GM11168 (cell line): Measurements from ENCODE around the gene LMTK2.

Experiments used
- in situ Hi-C: fragments of 300-500 bp; cut with MboI; formaldehyde crosslinking; loops from one replicate; pipeline ENCODE4 v1.12.0; 2022; ENCODE audit warnings: low sequenced_read_pairs; ENCODE audit not compliant: unreplicated experiment

LMTK2 gene

DNA sequence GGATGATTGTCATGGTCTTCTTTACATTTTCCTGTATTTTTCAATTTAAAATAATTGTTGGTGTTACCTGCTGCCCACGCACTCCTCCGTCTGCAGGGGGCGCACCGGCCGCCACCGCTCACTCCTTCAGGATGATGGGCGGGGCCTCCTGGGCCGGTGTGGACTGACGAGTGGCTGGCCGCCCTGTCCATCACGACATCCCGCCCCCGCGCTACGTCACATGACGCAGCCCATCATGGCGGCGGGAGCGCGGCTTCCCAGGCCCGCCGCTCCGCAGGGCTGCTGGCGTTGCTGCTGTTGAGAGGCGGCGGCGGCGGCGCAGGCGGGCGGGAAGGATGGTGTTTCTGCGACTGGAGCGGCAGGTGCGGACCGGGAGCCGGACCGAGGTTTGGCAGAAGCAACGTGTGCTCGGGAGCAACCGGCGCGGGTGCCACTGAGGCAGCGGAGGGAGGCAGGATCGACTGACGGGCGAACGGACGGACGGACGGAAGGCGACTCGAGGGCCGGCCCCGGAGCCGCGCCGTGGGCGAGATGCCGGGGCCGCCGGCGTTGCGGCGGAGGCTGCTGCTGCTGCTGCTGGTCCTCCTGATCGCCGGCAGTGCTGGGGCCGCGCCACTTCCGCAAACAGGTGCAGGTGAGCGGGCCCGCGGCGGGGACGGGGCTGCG, at the start of gene LMTK2:
Gene LMTK2, plus strand, starts transcription at position 216 of the 666 bp plus-strand sequence. Its CDS starts 316 bp downstream, at position 532.
- in situ Hi-C loops, result no loop called here

DNA sequence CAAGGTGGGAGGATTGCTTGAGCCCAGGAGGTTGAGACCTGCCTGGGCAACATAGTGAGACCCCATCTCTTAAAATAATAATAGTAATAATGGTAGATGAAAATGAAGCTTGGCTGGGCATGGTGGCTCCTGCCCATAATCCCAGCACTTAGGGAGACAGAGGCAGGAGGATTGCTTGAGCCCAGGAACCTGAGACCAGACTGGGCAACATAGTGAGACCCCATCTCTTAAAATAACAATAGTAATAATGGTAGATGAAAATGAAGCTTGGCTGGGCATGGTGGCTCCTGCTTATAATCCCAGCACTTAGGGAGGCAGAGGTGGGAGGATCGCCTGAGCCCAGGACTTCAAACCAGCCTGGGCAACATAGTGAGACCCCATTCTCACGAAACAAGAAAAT, 49.5 kb upstream of the LMTK2 start:
- in situ Hi-C loops, result no loop called here

DNA sequence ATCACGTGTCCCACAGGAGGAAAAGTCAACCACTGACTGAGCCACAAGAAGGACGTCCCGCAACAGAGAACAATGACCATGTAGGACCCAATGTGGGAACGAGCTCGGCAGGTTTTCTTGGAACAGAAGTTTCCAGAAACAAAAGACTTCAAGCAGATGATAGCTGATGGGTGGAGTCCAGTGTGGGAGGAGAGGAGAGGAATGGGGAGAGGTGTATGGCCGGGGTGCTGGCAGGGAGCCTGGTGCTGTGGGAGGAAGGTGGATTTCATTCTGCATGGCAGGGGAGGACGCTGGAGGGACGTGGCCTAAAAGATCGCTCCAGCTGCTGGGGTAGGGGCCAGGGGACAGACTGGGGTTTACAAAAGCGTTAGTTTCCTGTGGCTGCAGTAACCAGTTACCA, 48.5 kb upstream of the LMTK2 start:
- in situ Hi-C loops, result no loop called here

DNA sequence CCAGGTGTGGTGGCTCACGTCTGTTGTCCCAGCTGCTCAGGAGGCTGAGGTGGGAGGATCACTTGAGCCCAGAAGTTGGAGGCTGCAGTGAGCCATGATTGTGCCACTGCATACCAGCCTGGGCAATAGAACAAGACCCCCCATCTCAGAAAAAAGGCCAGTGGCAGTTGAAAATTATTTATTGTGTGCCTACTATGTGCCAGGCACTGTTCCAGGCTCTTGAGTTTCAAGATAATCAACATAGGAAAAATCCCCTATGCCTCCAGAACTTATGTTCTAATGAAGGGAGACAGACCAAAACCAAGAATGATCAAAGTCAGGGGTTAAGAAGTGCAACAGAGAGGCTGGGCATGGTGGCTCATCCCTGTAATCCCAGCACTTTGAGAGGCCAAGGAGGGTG, 42.4 kb upstream of the LMTK2 start:
- in situ Hi-C loops, result no loop called here

DNA sequence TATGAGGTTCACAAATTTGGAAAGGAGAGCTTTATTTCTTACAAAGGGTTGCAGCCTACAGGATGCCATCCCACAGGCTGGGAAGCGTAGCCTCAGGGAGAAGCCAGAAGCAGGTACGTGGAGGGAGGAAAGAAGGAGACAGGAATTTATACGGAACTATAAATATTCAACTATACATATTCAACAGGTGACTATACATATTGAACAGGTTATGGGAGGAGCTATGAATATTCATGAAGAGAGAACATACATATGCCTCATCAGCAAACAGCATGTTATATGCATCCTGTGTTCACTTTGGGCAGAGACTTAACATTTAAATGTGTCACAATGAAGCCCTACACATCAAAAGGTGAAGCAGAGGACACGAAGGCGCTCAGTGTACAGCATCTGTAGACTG, 40.5 kb upstream of the LMTK2 start:
- in situ Hi-C loops, result no loop called here

DNA sequence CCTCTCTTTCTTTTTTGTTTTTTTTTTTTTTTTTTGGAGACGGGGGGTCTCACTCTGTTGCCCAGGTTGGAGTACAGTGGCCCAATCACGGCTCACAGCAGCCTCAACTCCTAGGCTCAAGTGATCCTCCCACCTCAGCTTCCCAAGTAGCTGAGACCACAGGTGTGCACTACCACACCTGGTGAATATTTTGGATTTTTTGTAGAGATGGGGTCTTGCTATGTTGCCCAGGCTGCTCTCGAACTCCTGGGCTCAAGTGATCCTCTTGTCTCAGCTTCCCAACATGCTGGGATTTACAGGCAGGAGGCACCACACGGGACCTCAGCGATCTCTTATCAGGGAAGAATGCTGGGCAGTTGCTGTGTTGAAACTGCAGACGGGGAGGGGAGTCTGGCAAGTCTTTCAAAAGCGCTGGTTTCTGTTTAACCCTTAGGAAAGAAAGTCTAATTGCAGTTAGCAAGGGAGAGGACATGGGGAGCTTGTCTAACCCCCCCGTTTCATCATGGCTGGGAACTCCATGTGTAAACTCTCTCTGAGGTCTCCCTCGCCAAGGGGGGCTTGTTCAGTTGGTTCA, 39.6 kb upstream of the LMTK2 start:
- in situ Hi-C loops, result no loop called here

DNA sequence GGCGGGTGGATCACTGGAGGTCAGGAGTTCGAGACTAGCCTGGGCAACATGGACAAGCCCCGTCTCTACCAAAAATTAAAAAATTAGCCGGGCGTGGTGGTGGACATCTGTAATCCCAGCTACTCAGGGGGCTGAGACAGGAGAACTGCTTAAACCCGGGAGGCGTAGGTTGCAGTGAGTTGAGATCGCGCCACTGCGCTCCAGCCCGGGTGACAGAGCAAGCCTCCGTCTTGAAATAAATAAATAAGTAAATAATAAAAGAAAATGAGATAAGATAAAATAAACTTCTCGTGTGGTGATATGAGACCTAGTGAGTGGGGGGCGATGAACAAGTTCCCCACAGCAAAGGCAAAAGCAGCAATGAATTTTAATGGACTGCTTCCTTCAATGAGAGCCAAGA, 33.6 kb upstream of the LMTK2 start:
- in situ Hi-C loops, result no loop called here

DNA sequence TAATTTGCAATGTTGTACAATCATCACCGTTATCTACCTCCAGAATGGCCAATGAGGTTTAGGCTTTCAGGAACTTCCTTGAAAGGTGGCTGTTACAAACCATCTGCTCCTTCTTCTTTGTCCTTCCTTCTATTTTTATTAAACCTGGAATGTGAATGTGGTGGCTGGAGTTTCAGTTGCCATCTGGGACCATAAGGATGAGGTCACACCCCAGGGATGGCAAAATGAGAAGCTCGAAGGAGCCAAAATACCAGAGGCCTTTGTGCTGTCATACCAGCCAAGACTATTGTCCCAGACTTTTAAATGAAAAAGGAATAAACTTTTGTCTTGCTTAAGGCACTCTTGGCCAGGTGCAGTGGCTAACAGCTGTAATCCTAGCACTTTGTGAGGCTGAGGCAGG, 30.9 kb upstream of the LMTK2 start:
- in situ Hi-C loops, result no loop called here

DNA sequence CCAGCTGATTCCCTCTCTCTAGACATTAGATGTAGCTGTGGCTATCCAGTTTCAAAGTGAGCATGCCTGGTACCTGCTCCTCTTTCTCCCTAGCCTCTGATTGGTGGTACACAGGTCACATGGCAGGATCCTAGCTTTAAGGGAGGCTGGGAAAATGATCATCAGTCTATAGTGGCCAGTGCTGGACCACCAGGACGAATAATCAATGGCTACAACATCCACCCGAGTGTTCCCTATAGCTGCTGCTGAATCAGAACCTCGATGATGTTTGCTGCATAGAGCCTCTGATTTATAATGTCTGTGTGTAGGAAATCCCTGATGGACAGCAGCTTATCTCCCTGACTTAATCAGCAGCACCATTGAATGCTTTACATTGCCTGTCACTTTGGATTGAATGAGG, 28.9 kb upstream of the LMTK2 start:
- in situ Hi-C loops, result no loop called here

DNA sequence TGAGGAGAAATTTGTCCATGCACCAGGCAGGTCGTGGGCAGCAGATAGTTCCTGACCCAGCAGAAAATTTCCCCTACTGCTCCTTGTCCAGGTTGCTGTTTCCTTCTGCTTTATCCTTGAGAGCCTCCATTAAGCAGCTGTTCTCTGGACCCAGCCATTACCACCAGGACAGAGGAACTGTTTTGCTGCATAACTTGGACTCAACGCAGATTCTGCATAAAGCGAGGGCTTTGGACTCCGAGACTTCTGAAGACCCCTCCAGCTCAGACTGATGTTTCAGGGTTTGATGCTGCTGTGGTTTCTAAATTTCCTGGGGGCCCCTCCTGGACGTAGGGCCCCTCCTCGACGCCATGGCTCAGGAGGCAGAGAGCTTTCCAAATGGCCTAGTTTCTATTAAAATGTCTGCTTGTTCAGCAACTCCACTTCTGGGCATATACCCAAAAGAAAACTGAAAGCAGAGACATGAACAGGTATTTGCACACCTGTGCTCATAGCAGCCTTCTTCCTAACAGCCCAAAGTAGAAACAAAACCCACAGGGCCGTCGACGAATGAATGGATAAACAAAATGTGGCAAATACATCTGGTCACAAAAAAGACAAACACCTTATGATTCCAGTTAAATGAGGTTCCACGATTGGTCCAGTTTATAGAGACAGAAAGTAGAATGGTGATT, 28.3 kb upstream of the LMTK2 start:
- in situ Hi-C loops, result no loop called here

DNA sequence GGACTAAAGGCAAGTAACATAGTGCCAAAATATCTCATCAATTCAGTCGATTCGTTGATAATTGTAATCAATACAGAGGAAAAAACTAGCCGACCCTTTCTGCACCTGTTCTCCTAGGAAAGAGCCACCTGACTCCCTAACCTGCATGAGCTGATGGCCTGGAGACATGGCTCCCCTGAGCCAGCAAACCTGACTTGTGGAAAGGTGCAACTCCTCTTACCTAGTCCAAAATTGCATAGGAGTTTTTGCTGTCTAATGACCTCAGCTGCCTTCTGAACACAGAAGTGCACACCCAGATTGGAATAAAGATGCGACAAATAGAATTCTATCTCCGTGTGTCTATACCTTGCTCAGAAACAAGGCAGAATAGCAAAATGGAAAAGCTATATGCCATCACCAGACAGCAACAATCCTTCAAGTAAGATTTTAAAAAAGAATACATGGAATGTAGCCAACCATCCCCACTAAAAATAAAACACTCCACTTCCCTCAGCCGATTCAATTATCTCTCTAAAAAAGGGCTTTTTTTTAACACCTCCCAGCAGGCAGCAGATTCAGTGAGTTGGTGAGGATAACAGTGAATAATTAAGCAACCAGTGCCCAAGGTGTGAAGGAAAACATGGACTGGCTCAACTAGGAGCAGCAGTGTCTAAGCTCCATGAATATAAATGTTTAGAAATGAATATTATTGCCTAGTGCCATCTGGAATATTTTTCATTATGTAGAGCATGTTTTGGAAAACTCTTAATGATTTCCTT, 26.6 kb upstream of the LMTK2 start:
- in situ Hi-C loops, result no loop called here

DNA sequence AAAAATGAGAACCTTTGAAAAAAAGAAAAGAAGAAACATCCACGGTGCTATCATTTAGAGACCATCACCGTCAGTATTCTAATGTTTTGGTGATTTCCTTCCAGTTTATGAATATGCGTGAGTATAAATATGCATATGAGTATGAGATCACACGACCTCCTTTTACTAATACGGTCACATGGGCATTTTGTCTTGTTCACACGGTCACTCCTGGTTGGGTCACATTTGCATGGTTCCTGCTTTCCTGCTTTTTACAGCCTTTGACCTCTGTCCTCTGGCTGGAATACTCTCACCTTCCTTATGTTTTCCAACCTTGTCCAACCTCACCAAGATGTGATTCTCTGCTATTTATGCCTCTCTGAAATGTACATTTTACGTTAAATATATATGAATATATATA, 25.3 kb upstream of the LMTK2 start:
- in situ Hi-C loops, result no loop called here

DNA sequence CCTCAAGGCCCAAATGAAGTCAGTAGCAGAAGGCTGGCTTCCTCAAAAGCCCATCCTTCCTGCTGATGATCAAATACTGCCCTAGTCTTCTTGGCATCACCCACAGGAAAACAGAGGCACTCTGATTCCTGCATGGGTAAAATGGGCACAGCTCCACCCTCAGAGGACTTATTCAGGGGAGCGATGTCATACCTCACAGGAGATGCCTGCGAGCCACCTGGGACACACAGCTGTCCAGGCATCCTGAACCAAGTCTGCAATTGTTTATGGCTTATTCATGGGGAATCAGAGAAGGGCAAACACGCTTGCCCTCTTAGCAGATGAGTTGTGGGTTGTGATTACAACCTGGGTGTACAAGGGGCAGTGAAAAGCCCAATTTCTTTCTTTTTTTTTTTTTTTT, 22.0 kb upstream of the LMTK2 start:
- in situ Hi-C loops, result no loop called here

DNA sequence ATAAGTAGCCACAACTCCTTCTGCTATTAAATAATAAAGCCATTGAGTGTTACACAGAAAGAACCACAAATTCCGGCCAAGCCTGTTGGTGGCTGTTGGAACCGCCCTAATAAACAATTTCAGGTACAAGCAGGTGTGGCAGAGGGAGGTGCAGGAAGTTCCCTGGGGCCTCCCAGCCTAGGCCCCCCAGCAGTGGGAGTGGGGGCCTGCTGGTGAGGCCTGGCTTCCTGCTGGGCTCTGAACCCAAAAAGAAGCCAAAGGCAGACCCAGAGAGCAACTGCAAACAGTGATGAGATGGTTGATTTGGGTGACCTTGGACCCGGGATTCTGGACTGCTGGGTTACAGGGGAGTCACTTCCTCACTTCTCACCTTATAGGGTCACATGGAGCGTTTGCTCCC, 21.0 kb upstream of the LMTK2 start:
- in situ Hi-C loops, result no loop called here

DNA sequence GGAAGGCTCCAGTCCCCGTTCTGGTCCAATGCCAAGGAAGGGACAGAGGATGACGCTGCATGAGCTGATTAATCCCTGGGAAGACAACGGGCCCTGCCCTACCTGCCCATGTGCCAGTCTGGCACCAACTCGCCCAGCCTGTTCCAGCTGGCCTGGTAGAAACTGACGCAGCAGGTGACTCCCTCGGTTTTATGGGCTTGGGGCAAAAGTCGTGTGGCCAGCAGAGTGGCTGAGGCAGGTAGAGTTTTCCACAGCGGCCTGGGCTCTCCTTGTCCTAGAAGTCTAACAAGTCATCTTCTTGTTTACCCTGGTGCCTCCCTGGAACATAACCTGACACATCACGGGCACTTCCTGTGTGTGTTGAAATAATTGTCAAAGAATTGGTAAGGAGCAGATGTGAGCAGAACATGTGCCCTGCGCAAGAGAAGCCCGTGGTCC, 20.4 kb upstream of the LMTK2 start:
- in situ Hi-C loops, result no loop called here

DNA sequence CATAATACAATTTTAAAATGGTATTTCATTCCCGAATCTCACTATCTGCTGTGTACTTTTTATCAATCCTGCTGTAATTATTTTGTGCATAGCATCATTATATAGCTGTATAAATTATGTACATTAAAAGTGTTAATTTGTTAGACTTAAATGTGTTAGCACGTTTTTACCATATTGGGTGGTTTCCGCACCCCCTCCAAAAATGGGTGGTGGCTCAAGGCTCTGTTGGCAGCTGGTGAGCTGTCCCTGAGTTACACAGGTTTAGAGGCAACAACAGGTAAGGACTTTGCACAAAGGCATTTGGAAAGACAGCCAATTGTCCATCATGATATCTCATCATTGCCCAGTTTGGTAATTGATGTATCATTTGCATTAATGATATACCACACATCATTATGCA, 18.6 kb upstream of the LMTK2 start:
- in situ Hi-C loops, result no loop called here

DNA sequence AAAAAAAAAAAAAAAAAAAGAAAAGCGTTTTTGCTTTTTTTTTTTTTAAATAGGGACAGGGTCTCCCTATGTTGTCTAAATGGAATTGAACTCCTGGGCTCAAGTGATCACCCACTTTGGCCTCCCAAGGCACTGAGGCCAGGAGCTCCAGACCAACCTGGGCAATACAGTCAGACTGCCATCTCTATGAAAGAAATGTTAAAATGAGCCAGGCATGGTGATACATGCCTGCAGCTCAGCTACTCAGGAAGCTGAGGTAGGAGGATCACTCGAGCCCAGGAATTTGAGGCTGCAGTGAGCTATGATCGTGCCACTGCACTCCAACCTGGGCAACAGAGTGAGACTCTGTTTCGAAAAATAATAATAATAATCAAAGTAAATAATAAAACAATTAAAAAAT, 16.5 kb upstream of the LMTK2 start:
- in situ Hi-C loops, result no loop called here

DNA sequence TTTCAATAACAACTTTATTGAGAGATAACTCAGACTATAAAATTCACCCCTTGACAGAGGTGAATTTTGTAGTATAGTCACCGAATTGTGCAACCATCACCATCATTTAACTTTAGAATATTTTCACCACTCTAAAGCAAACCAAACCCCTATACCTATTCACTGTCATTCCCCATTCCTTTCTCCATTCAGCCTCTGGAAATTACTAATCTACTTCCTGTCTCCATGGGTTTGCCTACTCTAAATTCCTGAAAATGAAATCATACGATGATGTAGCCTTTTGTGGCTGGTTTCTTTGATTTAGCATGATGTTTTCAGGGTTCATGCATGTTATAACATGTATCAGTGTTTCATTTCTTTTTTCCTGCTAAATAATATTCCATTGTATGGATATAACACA, 15.6 kb upstream of the LMTK2 start:
- in situ Hi-C loops, result no loop called here

DNA sequence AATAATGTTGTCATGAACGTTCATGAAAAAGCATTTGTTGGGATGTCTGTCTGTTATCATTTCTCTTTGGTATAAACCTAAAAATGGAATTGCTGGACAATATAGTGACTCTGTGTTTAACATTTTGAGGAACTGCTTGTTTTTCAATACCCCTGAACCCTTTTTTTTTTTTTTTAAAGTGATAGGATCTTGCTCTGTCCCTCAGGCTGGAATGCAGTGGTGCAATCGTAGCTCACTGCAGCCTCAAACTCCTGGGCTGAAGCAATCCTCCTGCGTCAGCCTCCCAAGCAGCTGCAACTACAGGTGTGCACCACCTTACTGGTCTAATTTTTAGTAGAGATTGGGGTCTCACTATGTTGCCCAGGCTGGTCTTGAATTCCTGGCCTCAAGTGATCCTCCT, 15.1 kb upstream of the LMTK2 start:
- in situ Hi-C loops, result no loop called here

DNA sequence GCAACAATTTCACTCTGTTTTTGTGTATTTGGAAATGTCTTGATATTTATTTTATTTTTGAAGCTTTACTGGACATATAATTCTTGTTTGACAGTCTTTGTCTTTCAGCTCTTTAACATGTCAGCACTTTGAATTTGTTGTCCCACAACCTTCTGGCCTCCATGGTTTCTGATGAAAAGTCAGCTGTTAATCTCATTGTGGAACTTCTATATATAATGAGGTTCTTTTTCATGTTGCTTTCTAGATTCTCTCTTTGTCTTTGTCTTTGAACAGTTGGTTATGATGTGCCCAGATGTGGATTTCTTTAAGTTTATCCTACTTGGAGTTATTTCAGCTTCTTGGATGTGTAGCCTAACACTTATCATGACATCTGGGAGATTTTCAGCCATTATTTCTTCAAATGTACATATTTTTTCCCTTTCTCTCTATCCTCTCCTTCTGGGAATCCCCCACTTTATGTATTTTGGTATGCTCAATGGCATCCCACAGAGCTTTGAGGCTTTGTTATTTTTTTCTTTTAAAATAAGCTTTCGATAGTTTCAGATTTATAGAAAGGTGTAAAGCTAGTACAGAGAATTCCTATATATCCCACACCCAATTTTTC, 9.5 kb upstream of the LMTK2 start:
- in situ Hi-C loops, result no loop called here

DNA sequence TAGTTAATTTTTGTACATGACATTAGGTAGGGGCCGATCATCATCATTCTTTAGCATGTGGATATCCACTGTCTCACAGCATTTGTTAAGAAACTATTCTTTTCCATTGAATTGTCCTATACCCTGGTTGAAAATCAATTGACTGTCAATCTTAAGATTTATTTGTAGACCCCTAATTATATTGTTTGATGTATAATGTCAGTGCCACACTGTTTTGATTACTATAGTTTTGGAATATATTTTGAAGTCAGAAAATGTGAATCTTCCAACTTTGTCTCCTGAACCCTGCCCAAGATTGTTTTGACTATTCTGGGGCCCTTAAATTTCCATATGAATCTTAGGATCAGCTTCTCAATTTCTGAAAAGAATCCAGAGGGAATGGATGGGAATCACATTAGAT, 6.6 kb upstream of the LMTK2 start:
- in situ Hi-C loops, result no loop called here
